NCI-H510A treated with DMSO at 0.1 percent for 48 hours (cell line): ENCODE results near the gene SLX4IP.

Source experiments
- DNase-seq: peaks from one replicate; lab custom pipeline; 2025; lab: John Stamatoyannopoulos, UW

SLX4IP gene

GRCh38 chr20:10634683-10635411 lies 199.7 kb downstream of the SLX4IP start:
- DNase-seq, result no peak

- no peak for DNase-seq
These were observed 200.5 kb downstream of the SLX4IP start for GRCh38 chr20:10635476-10636208.

GRCh38 chr20:10636326-10636818 lies 201.3 kb downstream of the SLX4IP start:
- no peak for DNase-seq

GRCh38 chr20:10637031-10637559 lies 202.0 kb downstream of the SLX4IP start:
- no peak for DNase-seq

- DNase-seq, result no peak
These were observed 202.5 kb downstream of the SLX4IP start for GRCh38 chr20:10637563-10637962.

- DNase-seq, result no peak
These were observed 204.1 kb downstream of the SLX4IP start for GRCh38 chr20:10639077-10639736.

- no peak for DNase-seq
These were observed 204.8 kb downstream of the SLX4IP start for GRCh38 chr20:10639737-10640556.

GRCh38 chr20:10640897-10641296 lies 205.8 kb downstream of the SLX4IP start:
- DNase-seq, result no peak

- no peak for DNase-seq
These were observed 206.4 kb downstream of the SLX4IP start for GRCh38 chr20:10641467-10641866.

GRCh38 chr20:10641893-10642292 lies 206.8 kb downstream of the SLX4IP start:
- DNase-seq, result no peak

- no peak for DNase-seq
These were observed 207.9 kb downstream of the SLX4IP start for GRCh38 chr20:10642856-10643559.

- DNase-seq, result no peak
These were observed 208.4 kb downstream of the SLX4IP start for GRCh38 chr20:10643560-10643873.

- DNase-seq, result no peak
These were observed 209.5 kb downstream of the SLX4IP start for GRCh38 chr20:10644458-10645204.

- no peak for DNase-seq
These were observed 210.1 kb downstream of the SLX4IP start for GRCh38 chr20:10645205-10645570.

- DNase-seq, result no peak
These were observed 210.9 kb downstream of the SLX4IP start for GRCh38 chr20:10646006-10646405.

- no peak for DNase-seq
These were observed 211.8 kb downstream of the SLX4IP start for GRCh38 chr20:10646886-10647420.

GRCh38 chr20:10647471-10647870 lies 212.4 kb downstream of the SLX4IP start:
- no peak for DNase-seq

- no peak for DNase-seq
These were observed 212.8 kb downstream of the SLX4IP start for GRCh38 chr20:10647909-10648308.

GRCh38 chr20:10648651-10649050 lies 213.5 kb downstream of the SLX4IP start:
- no peak for DNase-seq

- no peak for DNase-seq
These were observed 214.1 kb downstream of the SLX4IP start for GRCh38 chr20:10649080-10649796.
